Endothelial cell (in vitro differentiated cells): Measurements from ENCODE around the gene JSRP1. TPM values are rescaled to one million over a fixed set of nuclear protein-coding genes. Genes with fewer than 3 reads are reported as not detected.

Source experiments
- DNase-seq: peaks from one replicate; pipeline ENCODE4 v3.0.0; 2021; ENCODE audit warnings: low spot score
- H3K27ac Mint-ChIP-seq: one replicate; pipeline ENCODE4 v1.8.0; 2021; ENCODE audit warnings: mixed read lengths, inconsistent platforms; ENCODE audit not compliant: unreplicated experiment
- H3K27me3 Mint-ChIP-seq: one replicate; pipeline ENCODE4 v1.8.0; 2021; ENCODE audit warnings: mild to moderate bottlenecking, moderate library complexity, mixed read lengths, inconsistent platforms; ENCODE audit not compliant: unreplicated experiment
- H3K36me3 Mint-ChIP-seq: one replicate; pipeline ENCODE4 v1.8.0; 2021; ENCODE audit warnings: mild to moderate bottlenecking, low read depth, mixed read lengths, inconsistent platforms; ENCODE audit not compliant: unreplicated experiment
- H3K4me1 Mint-ChIP-seq: one replicate; pipeline ENCODE4 v1.8.0; 2021; ENCODE audit warnings: mild to moderate bottlenecking, mixed read lengths, inconsistent platforms; ENCODE audit not compliant: unreplicated experiment
- H3K4me3 Mint-ChIP-seq: one replicate; pipeline ENCODE4 v1.8.0; 2021; ENCODE audit warnings: mild to moderate bottlenecking, mixed read lengths, inconsistent platforms; ENCODE audit not compliant: unreplicated experiment
- H3K9me3 Mint-ChIP-seq: one replicate; pipeline ENCODE4 v1.8.0; 2021; ENCODE audit warnings: mixed read lengths, inconsistent platforms; ENCODE audit not compliant: unreplicated experiment
- CTCF ChIP-seq: fragments of 200-600 bp; sonication (generic); IDR thresholded peaks from one replicate; pipeline ENCODE4 v1.5.0; 2021; ENCODE audit warnings: antibody characterized with exemption; ENCODE audit not compliant: unreplicated experiment
- total RNA-seq: library from RNA; stranded (reverse); fragmentation: NEBNext Ultra II Directional; extraction: Animal tissue kit (Norgen Biotek cat#: 25700); gene quantifications from one replicate; pipeline ENCODE4 v1.2.1, GENCODE V29; 2021; ENCODE audit not compliant: unreplicated experiment

JSRP1 gene
- total RNA-seq, 1 donor from 2014 or later, result not detected

GRCh38 chr19:2235381-2236063, 20.7 kb downstream of the JSRP1 start:
- Mint-ChIP-seq H3K4me1 (peaks cover 33% of the 10 kb centered on the region), H3K27ac (peak overlapping the region; percentile 70), H3K36me3 (peaks cover 29% of the 10 kb centered on the region), H3K27me3 (peaks cover 25% of the 10 kb centered on the region), H3K4me3 (peak overlapping the region; percentile 98), H3K9me3 (no peaks in the 10 kb centered on the region)
- TF ChIP-seq CTCF, result no peak
- no peak for DNase-seq

- peaks cover 31% of the 10 kb centered on the region for H3K36me3 Mint-ChIP-seq
- DNase-seq, result no peak
- H3K4me3 Mint-ChIP-seq, result peak overlapping the region; percentile 97
- peaks cover 31% of the 10 kb centered on the region for H3K4me1 Mint-ChIP-seq
- peak overlapping the region; percentile 70 for H3K27ac Mint-ChIP-seq
- no peaks in the 10 kb centered on the region for H3K9me3 Mint-ChIP-seq
- no peak for TF ChIP-seq CTCF
- H3K27me3 Mint-ChIP-seq, result peaks cover 24% of the 10 kb centered on the region
These were observed 21.2 kb downstream of the JSRP1 start for GRCh38 chr19:2234996-2235380.

GRCh38 chr19:2233601-2234280, 22.5 kb downstream of the JSRP1 start:
- no peak for TF ChIP-seq CTCF

GRCh38 chr19:2232286-2233151, 23.7 kb downstream of the JSRP1 start:
- Mint-ChIP-seq H3K4me3 (no peak overlapping the region), H3K4me1 (peaks cover 12% of the 10 kb centered on the region), H3K27ac (peak overlapping the region; percentile 61), H3K36me3 (peaks cover 25% of the 10 kb centered on the region), H3K27me3 (peaks cover 19% of the 10 kb centered on the region), H3K9me3 (no peaks in the 10 kb centered on the region)
- no peak for TF ChIP-seq CTCF
- DNase-seq, result no peak

More at GRCh38 chr19:2233601-2234280, 22.5 kb downstream of the JSRP1 start:
- no peak for DNase-seq
- H3K9me3 Mint-ChIP-seq, result no peaks in the 10 kb centered on the region
- H3K27me3 Mint-ChIP-seq, result peaks cover 26% of the 10 kb centered on the region
- no peak overlapping the region for H3K27ac Mint-ChIP-seq
- H3K36me3 Mint-ChIP-seq, result peaks cover 33% of the 10 kb centered on the region
- peak overlapping the region; percentile 97 for H3K4me3 Mint-ChIP-seq
- H3K4me1 Mint-ChIP-seq, result peaks cover 22% of the 10 kb centered on the region
